ENCODE data around the gene TRIM52. TPM values are rescaled to one million over a fixed set of nuclear protein-coding genes. Genes with fewer than 3 reads are reported as not detected.
A peak's percentile ranks its signal among the peaks of the same experiment; 100 is the strongest.

TRIM52 gene
- total and polyA plus RNA-seq, 10 donors = 11.6 to 44.0 (median 20.9) TPM

DNA sequence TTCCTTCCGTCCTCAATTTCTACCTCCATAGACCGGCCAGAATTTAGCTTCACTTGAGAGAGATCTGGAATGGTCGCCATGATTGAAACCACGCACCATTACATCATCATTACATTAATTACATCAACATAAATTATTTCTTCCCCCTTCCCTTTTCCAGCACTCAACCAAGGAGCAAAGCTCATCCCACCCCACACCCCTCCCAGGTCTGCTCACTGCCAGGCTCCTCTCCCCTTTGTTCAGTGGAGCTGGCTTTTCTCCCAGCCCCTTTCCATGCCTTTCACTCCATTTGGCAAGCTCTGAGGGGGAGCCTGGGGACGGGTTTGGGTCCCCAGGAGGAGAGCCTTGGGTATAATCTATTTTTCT lies 25.6 kb downstream of the TRIM52 start:
- H3K27me3 ChIP-seq (replicated peaks in 1 of 7) = no peaks in the 10 kb centered on the region
- WGBS, 5 donors = 80 to 88% (median 84%) methylated on average over 5 of the region's 5 CpGs
- intact Hi-C loops (cut with DNase I; ENCODE audit: low total_unique reads) = no loop called here
- no peak for TF ChIP-seq POLR2A (IDR thresholded peaks at IDR 0.05)
- TF ChIP-seq POLR2AphosphoS5 (IDR thresholded peaks at IDR 0.05) = peak in 1 of 3 donors; percentile 48
- no peaks in the 10 kb centered on the region for H3K9me3 ChIP-seq
- H3K4me1 ChIP-seq = peaks cover 0 to 37% (median 6%) of the 10 kb centered on the region in 6 donors
- peak overlapping the region in 3 of 8 donors; percentile 4 to 31 (median 27) for H3K27ac ChIP-seq
- peaks cover 15 to 100% (median 96%) of the 10 kb centered on the region in 6 donors for H3K36me3 ChIP-seq
- DNase-seq = no peak
- H3K4me3 ChIP-seq = no peak overlapping the region

DNA sequence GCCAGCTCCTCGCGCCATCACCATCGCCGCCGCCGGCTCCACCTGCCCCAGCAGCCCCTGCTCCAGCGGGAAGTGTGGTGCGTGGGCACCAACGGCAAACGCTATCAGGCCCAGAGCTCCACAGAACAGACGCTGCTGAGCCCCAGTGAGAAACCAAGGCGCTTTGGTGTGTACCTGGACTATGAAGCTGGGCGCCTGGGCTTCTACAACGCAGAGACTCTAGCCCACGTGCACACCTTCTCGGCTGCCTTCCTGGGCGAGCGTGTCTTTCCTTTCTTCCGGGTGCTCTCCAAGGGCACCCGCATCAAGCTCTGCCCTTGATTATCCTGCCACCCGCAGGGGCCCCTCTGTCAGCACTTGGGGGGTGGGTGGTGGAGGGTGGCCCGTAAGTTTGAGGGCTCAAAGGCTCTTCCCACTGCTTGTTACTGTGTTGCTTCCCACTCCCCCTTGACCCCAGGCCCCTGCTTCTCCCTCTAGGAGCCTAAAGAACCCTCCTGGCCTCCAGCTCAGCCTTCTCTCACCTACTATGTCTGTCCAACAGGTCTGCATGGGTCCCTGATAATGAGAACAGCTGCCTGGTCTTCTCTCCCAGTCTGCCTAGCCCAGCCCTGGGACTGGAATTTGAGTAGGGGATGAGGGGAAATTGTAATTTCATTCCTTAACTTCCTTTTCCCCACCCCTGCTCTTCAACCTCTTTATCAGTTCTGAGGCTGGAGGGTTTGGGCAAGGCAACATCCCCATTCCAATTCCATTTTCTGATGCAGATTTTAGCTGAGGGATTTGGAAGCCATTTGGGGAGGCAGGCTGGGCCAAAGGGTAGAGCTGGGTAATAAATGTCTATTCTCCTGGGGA lies 26.3 kb downstream of the TRIM52 start:
- peak; percentile 23 to 84 (median 66) for TF ChIP-seq POLR2AphosphoS5 (IDR thresholded peaks at IDR 0.05)
- TF ChIP-seq, protein P1, sequence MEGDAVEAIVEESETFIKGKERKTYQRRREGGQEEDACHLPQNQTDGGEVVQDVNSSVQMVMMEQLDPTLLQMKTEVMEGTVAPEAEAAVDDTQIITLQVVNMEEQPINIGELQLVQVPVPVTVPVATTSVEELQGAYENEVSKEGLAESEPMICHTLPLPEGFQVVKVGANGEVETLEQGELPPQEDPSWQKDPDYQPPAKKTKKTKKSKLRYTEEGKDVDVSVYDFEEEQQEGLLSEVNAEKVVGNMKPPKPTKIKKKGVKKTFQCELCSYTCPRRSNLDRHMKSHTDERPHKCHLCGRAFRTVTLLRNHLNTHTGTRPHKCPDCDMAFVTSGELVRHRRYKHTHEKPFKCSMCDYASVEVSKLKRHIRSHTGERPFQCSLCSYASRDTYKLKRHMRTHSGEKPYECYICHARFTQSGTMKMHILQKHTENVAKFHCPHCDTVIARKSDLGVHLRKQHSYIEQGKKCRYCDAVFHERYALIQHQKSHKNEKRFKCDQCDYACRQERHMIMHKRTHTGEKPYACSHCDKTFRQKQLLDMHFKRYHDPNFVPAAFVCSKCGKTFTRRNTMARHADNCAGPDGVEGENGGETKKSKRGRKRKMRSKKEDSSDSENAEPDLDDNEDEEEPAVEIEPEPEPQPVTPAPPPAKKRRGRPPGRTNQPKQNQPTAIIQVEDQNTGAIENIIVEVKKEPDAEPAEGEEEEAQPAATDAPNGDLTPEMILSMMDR (IDR thresholded peaks at IDR 0.05 in 8 of 11, conservative IDR thresholded peaks at IDR 0.05 in 3 of 11) = no peak
- WGBS, 5 donors = 84 to 94% (median 88%) methylated on average over 15 to 22 of the region's 22 CpGs
- Histone ChIP-seq H3K4me1 (peaks cover 0 to 33% (median under 1%) of the 10 kb centered on the region in 6 donors), H3K4me3 (no peak overlapping the region), H3K9me3 (no peaks in the 10 kb centered on the region), H3K27me3 (replicated peaks in 1 of 7) (no peaks in the 10 kb centered on the region), H3K27ac (peak overlapping the region in 2 of 8 donors; percentile 27 to 31), H3K36me3 (peaks cover 15 to 100% (median 90%) of the 10 kb centered on the region in 6 donors)
- DNase-seq = peak; percentile 68
- intact Hi-C loops (cut with DNase I; ENCODE audit: low total_unique reads) = no loop called here

DNA sequence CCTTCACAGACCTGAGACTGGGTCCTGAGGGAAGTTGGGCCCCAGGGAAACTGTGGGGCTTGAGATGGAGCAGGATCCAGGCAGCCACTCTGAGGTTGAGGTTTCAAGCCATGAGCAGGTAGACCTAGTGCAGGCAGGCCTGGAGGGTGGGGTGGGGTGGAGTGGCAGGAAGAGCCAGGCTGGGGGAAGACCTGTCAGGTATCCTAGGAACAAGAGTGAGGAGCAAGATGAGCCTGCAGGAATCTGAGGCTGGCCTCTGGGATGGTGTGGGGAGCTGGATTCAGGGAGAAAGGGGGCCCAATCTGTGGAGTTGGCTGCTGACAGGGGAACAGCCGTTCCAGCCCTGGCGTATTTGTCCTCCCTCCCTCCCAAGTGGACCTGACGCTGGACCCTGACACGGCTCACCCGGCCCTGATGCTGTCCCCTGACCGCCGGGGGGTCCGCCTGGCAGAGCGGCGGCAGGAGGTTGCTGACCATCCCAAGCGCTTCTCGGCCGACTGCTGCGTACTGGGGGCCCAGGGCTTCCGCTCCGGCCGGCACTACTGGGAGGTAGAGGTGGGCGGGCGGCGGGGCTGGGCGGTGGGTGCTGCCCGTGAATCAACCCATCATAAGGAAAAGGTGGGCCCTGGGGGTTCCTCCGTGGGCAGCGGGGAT lies 27.0 kb downstream of the TRIM52 start:
- DNase-seq = peak; percentile 74
- WGBS, 5 donors = 87 to 92% (median 90%) methylated on average over 16 to 24 of the region's 24 CpGs; no CpG with 5 or more reads in 1 of the 5 donors
- H3K36me3 ChIP-seq = peaks cover 8 to 100% (median 86%) of the 10 kb centered on the region in 6 donors
- TF ChIP-seq, protein P1 (IDR thresholded peaks at IDR 0.05 in 8 of 11, conservative IDR thresholded peaks at IDR 0.05 in 3 of 11) = no peak
- peak in 2 of 3 donors; percentile 15 to 69 for TF ChIP-seq POLR2AphosphoS5 (IDR thresholded peaks at IDR 0.05)
- TF ChIP-seq POLR2A (IDR thresholded peaks at IDR 0.05) = no peak
- H3K27ac ChIP-seq = peak overlapping the region in 1 of 8 donors; percentile 27
- H3K9me3 ChIP-seq = no peaks in the 10 kb centered on the region
- peaks cover 0 to 33% (median 0%) of the 10 kb centered on the region in 6 donors for H3K4me1 ChIP-seq
- intact Hi-C loops (cut with DNase I; ENCODE audit: low total_unique reads) = no loop called here
- no peaks in the 10 kb centered on the region for H3K27me3 ChIP-seq (replicated peaks in 1 of 7)
- no peak overlapping the region for H3K4me3 ChIP-seq

GRCh38 chr5:181233088-181233800 lies 27.7 kb downstream of the TRIM52 start:
- WGBS, 5 donors = 76 to 82% (median 79%) methylated on average over 16 of the region's 16 CpGs
- no peaks in the 10 kb centered on the region for H3K9me3 ChIP-seq
- peak; percentile 51 for DNase-seq
- peaks cover 0 to 32% (median 0%) of the 10 kb centered on the region in 6 donors for H3K4me1 ChIP-seq
- H3K4me3 ChIP-seq = no peak overlapping the region
- peak overlapping the region in 1 of 8 donors; percentile 27 for H3K27ac ChIP-seq
- peaks cover 6 to 94% (median 79%) of the 10 kb centered on the region in 6 donors for H3K36me3 ChIP-seq
- no peak for TF ChIP-seq POLR2A (IDR thresholded peaks at IDR 0.05)
- no peak for TF ChIP-seq POLR2AphosphoS5 (IDR thresholded peaks at IDR 0.05)
- TF ChIP-seq, protein P1 (IDR thresholded peaks at IDR 0.05 in 8 of 11, conservative IDR thresholded peaks at IDR 0.05 in 3 of 11) = no peak
- H3K27me3 ChIP-seq (replicated peaks in 1 of 7) = no peaks in the 10 kb centered on the region
- intact Hi-C loops (cut with DNase I; ENCODE audit: low total_unique reads) = no loop called here
